A549 (cell line): ENCODE results near the gene TMUB2. TPM values are rescaled to one million over a fixed set of nuclear protein-coding genes. Genes with fewer than 3 reads are reported as not detected.

Experiments
- ATOH8 ChIP-seq: fragments of 250-450 bp; sonication (Bioruptor Pico); IDR thresholded peaks from 2 replicates; pipeline ENCODE4 v1.5.0; 2020; ENCODE audit warnings: low read depth, mild to moderate bottlenecking, moderate library complexity
- E2F6 ChIP-seq: IDR thresholded peaks from 2 replicates; pipeline ENCODE4 v1.6.1; 2012; ENCODE audit warnings: low read depth, borderline replicate concordance
- EHMT2 ChIP-seq: fragments of 200-600 bp; sonication (generic); IDR thresholded peaks from 2 replicates; pipeline ENCODE4 v1.6.1; 2016; ENCODE audit warnings: antibody characterized with exemption, low read depth, mild to moderate bottlenecking, moderate library complexity
- ESRRA ChIP-seq: fragments of 150-350 bp; IDR thresholded peaks from 2 replicates; pipeline ENCODE4 v1.6.1; 2014; ENCODE audit warnings: mild to moderate bottlenecking, low read length, borderline replicate concordance
- FOSB ChIP-seq: fragments of 250-450 bp; sonication (Bioruptor Pico); IDR thresholded peaks from 2 replicates; pipeline ENCODE4 v1.5.0; 2020; ENCODE audit warnings: mild to moderate bottlenecking, moderate library complexity
- FOSL2 ChIP-seq, 2 experiments: fragments of 450-650 bp in 1 of 2; fragments of >200 bp in 1 of 2; sonication (Bioruptor Twin) in 1 of 2; formaldehyde crosslinking; IDR thresholded peaks; 2 replicates each; pipeline versions ENCODE4 v1.5.0 to v1.6.1; 2016 to 2020; ENCODE audit warnings: mild to moderate bottlenecking in 1 of 2, moderate library complexity in 1 of 2
- FOXS1 ChIP-seq: fragments of 250-450 bp; sonication (Bioruptor Pico); IDR thresholded peaks from 2 replicates; pipeline ENCODE4 v1.5.0; 2020; ENCODE audit warnings: mild to moderate bottlenecking, moderate library complexity
- HEYL ChIP-seq: fragments of 250-450 bp; sonication (Bioruptor Pico); IDR thresholded peaks from 2 replicates; pipeline ENCODE4 v1.8.0; 2021; ENCODE audit warnings: mild to moderate bottlenecking, moderate library complexity
- JUN ChIP-seq, 2 experiments: fragments of >200 bp; sonication (Bioruptor Twin); formaldehyde crosslinking; IDR thresholded peaks; 2 replicates in 1 of 2; 3 replicates in 1 of 2; pipeline ENCODE4 v1.6.1; 2016 to 2017
- JUNB ChIP-seq: fragments of >200 bp; sonication (Bioruptor Twin); formaldehyde crosslinking; IDR thresholded peaks from 2 replicates; pipeline ENCODE4 v1.6.1; 2016
- KDM1A ChIP-seq: fragments of 200-600 bp; sonication (generic); IDR thresholded peaks from 2 replicates; pipeline ENCODE4 v1.6.1; 2016; ENCODE audit warnings: low read depth, mild to moderate bottlenecking
- MAFK ChIP-seq: fragments of 450-650 bp; IDR thresholded peaks from 2 replicates; pipeline ENCODE4 v1.6.1; 2014; ENCODE audit not compliant: partially characterized antibody
- PHF8 ChIP-seq: fragments of 200-600 bp; sonication (generic); IDR thresholded peaks from 2 replicates; pipeline ENCODE4 v1.6.1; 2016; ENCODE audit warnings: low read depth, mild to moderate bottlenecking, antibody characterized with exemption, moderate library complexity, borderline replicate concordance
- POLR2A ChIP-seq: IDR thresholded peaks from 2 replicates; pipeline ENCODE4 v1.6.1; 2012; ENCODE audit warnings: mild to moderate bottlenecking, low read length
- POLR2AphosphoS2 ChIP-seq: conservative IDR thresholded peaks from 2 replicates; pipeline ENCODE4 v1.6.1; 2012; ENCODE audit warnings: low read length, improper control_type of control experiment, inconsistent platforms
- RAD21 ChIP-seq, 2 experiments: fragments of >200 bp in 1 of 2; sonication (Bioruptor Twin) in 1 of 2; formaldehyde crosslinking in 1 of 2; IDR thresholded peaks in 1 of 2; conservative IDR thresholded peaks in 1 of 2; 2 replicates in 1 of 2; 3 replicates in 1 of 2; pipeline ENCODE4 v1.6.1; 2012 to 2018; ENCODE audit warnings: inconsistent platforms in 1 of 2
- RCOR1 ChIP-seq: fragments of 150-350 bp; IDR thresholded peaks from 2 replicates; pipeline ENCODE4 v1.6.1; 2014; ENCODE audit warnings: antibody characterized with exemption, low read length, low read depth
- REST ChIP-seq: fragments of 200-600 bp; sonication (generic); IDR thresholded peaks from 2 replicates; pipeline ENCODE4 v1.6.1; 2016; ENCODE audit warnings: antibody characterized with exemption, mild to moderate bottlenecking, moderate library complexity
- RFX5 ChIP-seq: fragments of 450-650 bp; IDR thresholded peaks from 2 replicates; pipeline ENCODE4 v1.7.1; 2014; ENCODE audit warnings: antibody characterized with exemption, mild to moderate bottlenecking, moderate library complexity
- USF2 ChIP-seq: fragments of 450-650 bp; IDR thresholded peaks from 2 replicates; pipeline ENCODE4 v1.6.1; 2014; ENCODE audit warnings: antibody characterized with exemption
- ZSCAN20 ChIP-seq: fragments of 250-450 bp; sonication (Bioruptor Pico); IDR thresholded peaks from 2 replicates; pipeline ENCODE4 v1.8.0; 2022; ENCODE audit warnings: mild to moderate bottlenecking, moderate library complexity
- polyA plus RNA-seq, 4 experiments: library from polyadenylated mRNA; depleted of rRNA in 3 of 4; stranded (reverse); fragments of >200 nt; fragmentation: RNase III in 1 of 4; extraction: RNeasy Plus Mini Kit Qiagen cat#74134 plus additional on column Dnase treatment in 1 of 4; gene quantifications; 2 replicates in 3 of 4; 3 replicates in 1 of 4; pipeline ENCODE4 v1.2.3, GENCODE V29; 2011 to 2017
- TF ChIP-seq, protein P1 (sequence below): IDR thresholded peaks from 2 replicates; pipeline ENCODE4 v1.6.1; 2012

TMUB2 gene
- polyA plus RNA-seq, 2 of the 4 experiments (the other 2 are of a cell fraction) = 36.2 to 42.0 TPM

DNA sequence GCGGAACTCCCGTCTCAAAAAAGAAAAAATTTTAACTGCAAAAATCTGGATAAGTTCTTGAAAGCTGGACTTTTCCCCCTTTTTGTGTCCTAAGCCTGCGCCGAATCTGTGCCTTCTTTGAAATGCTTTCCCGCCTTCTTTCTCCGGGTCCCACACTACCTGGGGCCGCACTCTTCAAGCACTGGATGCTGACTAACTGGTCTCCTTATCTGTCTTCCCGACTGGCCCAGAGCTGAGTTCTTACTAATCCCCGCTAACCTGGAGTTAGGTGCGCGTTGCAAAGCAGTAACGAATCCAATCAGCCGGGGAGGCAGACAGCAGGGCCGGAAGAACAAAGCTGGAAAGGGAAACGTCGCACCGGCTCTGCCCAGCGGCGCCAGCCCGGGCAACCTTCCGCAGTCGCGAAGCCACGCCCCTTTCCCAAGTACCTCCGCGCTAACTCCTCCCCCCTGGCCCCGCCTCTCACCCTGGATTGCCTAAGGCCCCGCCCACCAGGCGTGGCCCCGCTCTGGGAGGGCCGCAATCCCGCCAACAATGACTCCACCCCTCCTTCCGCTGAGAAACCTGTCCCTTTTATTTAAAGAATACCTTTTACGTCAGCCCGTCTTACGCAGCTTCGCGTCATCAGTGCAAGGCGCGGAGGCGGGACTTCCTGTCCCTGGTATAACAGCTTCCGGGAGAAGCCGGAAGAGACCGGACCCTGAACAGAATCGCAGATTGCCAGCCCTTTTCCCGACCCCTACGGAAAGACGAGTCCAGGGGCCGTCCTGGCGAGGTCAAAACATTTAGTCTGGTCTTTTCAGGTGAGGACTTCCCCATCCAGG, at the start of gene TMUB2 (continued):
- TF ChIP-seq USF2 (no peak), ZSCAN20 (CRISPR knock-in tag) (no peak), ATOH8 (no peak), JUNB (no peak), EHMT2 (no peak), FOSL2 (IDR thresholded peaks at IDR 0.05) (no peak), FOSL2 (CRISPR knock-in tag; IDR thresholded peaks at IDR 0.05) (peak; percentile 25; the same call in 1 of the 2 replicates), E2F6 (peak; percentile 52), POLR2AphosphoS2 (no peak), JUN (IDR thresholded peaks at IDR 0.05) (peak; percentile 48 to 92; a peak in 4 of 5 replicates), REST (no peak), RCOR1 (no peak), RFX5 (no peak; the same call in 1 of the 2 replicates), HEYL (no peak), MAFK (no peak), KDM1A (no peak), POLR2A (peak; percentile 98), ESRRA (no peak; the same call in 1 of the 2 replicates), FOXS1 (no peak), FOSB (CRISPR knock-in tag) (no peak), RAD21 (conservative IDR thresholded peaks at IDR 0.05 in 1 of 2, IDR thresholded peaks at IDR 0.05 in 1 of 2) (no peak), PHF8 (peak; percentile 63; the same call in 1 of the 2 replicates)
- TF ChIP-seq, protein P1, sequence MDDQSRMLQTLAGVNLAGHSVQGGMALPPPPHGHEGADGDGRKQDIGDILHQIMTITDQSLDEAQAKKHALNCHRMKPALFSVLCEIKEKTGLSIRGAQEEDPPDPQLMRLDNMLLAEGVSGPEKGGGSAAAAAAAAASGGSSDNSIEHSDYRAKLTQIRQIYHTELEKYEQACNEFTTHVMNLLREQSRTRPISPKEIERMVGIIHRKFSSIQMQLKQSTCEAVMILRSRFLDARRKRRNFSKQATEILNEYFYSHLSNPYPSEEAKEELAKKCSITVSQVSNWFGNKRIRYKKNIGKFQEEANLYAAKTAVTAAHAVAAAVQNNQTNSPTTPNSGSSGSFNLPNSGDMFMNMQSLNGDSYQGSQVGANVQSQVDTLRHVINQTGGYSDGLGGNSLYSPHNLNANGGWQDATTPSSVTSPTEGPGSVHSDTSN = peak; percentile 59; the same call in 1 of the 2 replicates
